Karpas-422 (cell line): Measurements from ENCODE around the gene INTS6. TPM values are rescaled to one million over a fixed set of nuclear protein-coding genes. Genes with fewer than 3 reads are reported as not detected.

Experiments
- DNase-seq: peaks from one replicate; pipeline ENCODE4 v3.0.0-alpha.2; 2015
- H2AFZ ChIP-seq: fragments of 200-600 bp; sonication (generic); 2 replicates; pipeline ENCODE4 v1.6.1; 2014; ENCODE audit warnings: antibody characterized with exemption, low read length, mixed read lengths
- H3K27ac ChIP-seq: fragments of 200-600 bp; sonication (generic); 2 replicates; pipeline ENCODE4 v1.5.1; 2014; ENCODE audit warnings: mild to moderate bottlenecking, low read length, moderate library complexity
- H3K27me3 ChIP-seq: fragments of 200-600 bp; sonication (generic); 2 replicates; pipeline ENCODE4 v1.6.1; 2014; ENCODE audit warnings: low read length, mixed read lengths
- H3K36me3 ChIP-seq: fragments of 200-600 bp; sonication (generic); 2 replicates; pipeline ENCODE4 v1.6.1; 2014; ENCODE audit warnings: low read length, mixed read lengths; ENCODE audit not compliant: insufficient read depth
- H3K4me1 ChIP-seq: fragments of 200-600 bp; sonication (generic); 2 replicates; pipeline ENCODE4 v1.6.1; 2014; ENCODE audit warnings: mild to moderate bottlenecking, low read length, mixed read lengths
- H3K4me2 ChIP-seq: fragments of 200-600 bp; sonication (generic); 2 replicates; pipeline ENCODE4 v1.6.1; 2014; ENCODE audit warnings: low read length, low read depth, mild to moderate bottlenecking; ENCODE audit not compliant: poor library complexity, severe bottlenecking
- H3K4me3 ChIP-seq: fragments of 200-600 bp; sonication (generic); 2 replicates; pipeline ENCODE4 v1.5.1; 2014; ENCODE audit warnings: mild to moderate bottlenecking, antibody characterized with exemption, low read length, mixed read lengths
- H3K79me2 ChIP-seq: fragments of 200-600 bp; sonication (generic); 2 replicates; pipeline ENCODE4 v1.6.1; 2014; ENCODE audit warnings: mild to moderate bottlenecking, low read length, mixed read lengths
- H3K9ac ChIP-seq: fragments of 200-600 bp; sonication (generic); 2 replicates; pipeline ENCODE4 v1.6.0; 2014; ENCODE audit warnings: low read length
- H3K9me2 ChIP-seq: fragments of 200-600 bp; sonication (generic), shearing (Covaris generic); replicated peaks from 2 replicates; pipeline ENCODE4 v1.6.0; 2014; ENCODE audit warnings: mild to moderate bottlenecking, low read length, moderate library complexity; ENCODE audit not compliant: insufficient read depth
- H3K9me3 ChIP-seq: fragments of 300-700, 200-600 bp; sonication (generic); 2 replicates; pipeline ENCODE4 v1.6.1; 2014; ENCODE audit warnings: low read length, mixed read lengths
- H4K20me1 ChIP-seq: fragments of 200-600 bp; sonication (generic); 2 replicates; pipeline ENCODE4 v1.6.1; 2014; ENCODE audit warnings: mild to moderate bottlenecking, antibody characterized with exemption, low read length, low read depth; ENCODE audit not compliant: insufficient read depth
- total RNA-seq: library from RNA; depleted of rRNA; stranded (reverse); fragments of >200 nt; shearing (Covaris generic); gene quantifications from 2 replicates; pipeline ENCODE4 v1.2.3, GENCODE V29; 2014; ENCODE audit warnings: low replicate concordance

The INTS6 gene
- total RNA-seq, 1 experiment from 2014 or later: 86.2 TPM

GRCh38 chr13:51342706-51343105 is 110.1 kb downstream of the INTS6 start:
- peaks cover 6% of the 10 kb centered on the region; the same call in 1 of the 2 replicates for H3K4me1 ChIP-seq
- H3K27me3 ChIP-seq: no peaks in the 10 kb centered on the region
- H3K4me2 ChIP-seq: no peak overlapping the region
- H3K79me2 ChIP-seq: no peaks in the 10 kb centered on the region
- H3K9me2 ChIP-seq: no peaks in the 10 kb centered on the region
- no peaks in the 10 kb centered on the region for H3K9me3 ChIP-seq
- H2AFZ ChIP-seq: no peak overlapping the region
- no peak overlapping the region for H3K9ac ChIP-seq
- DNase-seq: no peak
- no peak overlapping the region for H3K4me3 ChIP-seq
- no peak overlapping the region for H3K27ac ChIP-seq
- no peaks in the 10 kb centered on the region for H4K20me1 ChIP-seq
- H3K36me3 ChIP-seq: no peaks in the 10 kb centered on the region

GRCh38 chr13:51341791-51342190 is 111.0 kb downstream of the INTS6 start:
- H3K9me2 ChIP-seq: no peaks in the 10 kb centered on the region
- no peak overlapping the region for H2AFZ ChIP-seq
- no peak overlapping the region for H3K4me2 ChIP-seq
- no peaks in the 10 kb centered on the region for H3K27me3 ChIP-seq
- H3K9ac ChIP-seq: no peak overlapping the region
- H3K4me1 ChIP-seq: peaks cover 6% of the 10 kb centered on the region; the same call in 1 of the 2 replicates
- H3K9me3 ChIP-seq: no peaks in the 10 kb centered on the region
- H3K27ac ChIP-seq: no peak overlapping the region
- DNase-seq: no peak
- H3K36me3 ChIP-seq: no peaks in the 10 kb centered on the region
- no peaks in the 10 kb centered on the region for H4K20me1 ChIP-seq
- H3K4me3 ChIP-seq: no peak overlapping the region
- no peaks in the 10 kb centered on the region for H3K79me2 ChIP-seq

- H3K79me2 ChIP-seq: no peaks in the 10 kb centered on the region
- no peak for DNase-seq
- H3K4me1 ChIP-seq: peaks cover 6% of the 10 kb centered on the region; the same call in 1 of the 2 replicates
- no peak overlapping the region for H3K27ac ChIP-seq
- no peak overlapping the region for H3K9ac ChIP-seq
- no peaks in the 10 kb centered on the region for H4K20me1 ChIP-seq
- H3K36me3 ChIP-seq: no peaks in the 10 kb centered on the region
- no peaks in the 10 kb centered on the region for H3K27me3 ChIP-seq
- H3K4me3 ChIP-seq: no peak overlapping the region
- no peaks in the 10 kb centered on the region for H3K9me2 ChIP-seq
- H2AFZ ChIP-seq: no peak overlapping the region
- no peak overlapping the region for H3K4me2 ChIP-seq
- no peaks in the 10 kb centered on the region for H3K9me3 ChIP-seq
Observed at GRCh38 chr13:51341232-51341631, 111.6 kb downstream of the INTS6 start.

GRCh38 chr13:51339952-51340732 is 112.7 kb downstream of the INTS6 start:
- H4K20me1 ChIP-seq: no peaks in the 10 kb centered on the region
- H2AFZ ChIP-seq: no peak overlapping the region
- H3K27ac ChIP-seq: no peak overlapping the region
- no peak for DNase-seq
- no peaks in the 10 kb centered on the region for H3K36me3 ChIP-seq
- H3K9me2 ChIP-seq: no peaks in the 10 kb centered on the region
- H3K4me3 ChIP-seq: no peak overlapping the region
- no peaks in the 10 kb centered on the region for H3K9me3 ChIP-seq
- H3K9ac ChIP-seq: no peak overlapping the region
- H3K4me1 ChIP-seq: peaks cover 6% of the 10 kb centered on the region; the same call in 1 of the 2 replicates
- no peak overlapping the region for H3K4me2 ChIP-seq
- H3K79me2 ChIP-seq: no peaks in the 10 kb centered on the region
- no peaks in the 10 kb centered on the region for H3K27me3 ChIP-seq

GRCh38 chr13:51339354-51339753 is 113.5 kb downstream of the INTS6 start, which contains the start of gene SERPINE3:
TSS of gene SERPINE3 (plus strand) at chr13:51339691. CDS start at chr13:51341092, 1,401 bp downstream.
- Histone ChIP-seq H3K9me2 (no peaks in the 10 kb centered on the region), H3K36me3 (no peaks in the 10 kb centered on the region), H3K9me3 (no peaks in the 10 kb centered on the region), H3K4me3 (no peak within 1 kb of the TSS), H3K4me2 (no peak within 1 kb of the TSS), H2AFZ (no peak within 1 kb of the TSS), H3K27me3 (no peaks in the 10 kb centered on the region), H4K20me1 (no peaks in the 10 kb centered on the region), H3K4me1 (peaks cover 6% of the 10 kb centered on the region; the same call in 1 of the 2 replicates), H3K9ac (no peak within 1 kb of the TSS), H3K27ac (no peak within 1 kb of the TSS), H3K79me2 (no peaks in the 10 kb centered on the region)
- DNase-seq: no peak

GRCh38 chr13:51336746-51337145 is 116.1 kb downstream of the INTS6 start:
- Histone ChIP-seq H3K4me2 (no peak overlapping the region), H3K27me3 (no peaks in the 10 kb centered on the region), H2AFZ (no peak overlapping the region), H3K79me2 (no peaks in the 10 kb centered on the region), H3K9me2 (no peaks in the 10 kb centered on the region), H3K4me1 (peaks cover 8% of the 10 kb centered on the region), H4K20me1 (no peaks in the 10 kb centered on the region), H3K9ac (no peak overlapping the region), H3K4me3 (no peak overlapping the region), H3K9me3 (no peaks in the 10 kb centered on the region), H3K36me3 (no peaks in the 10 kb centered on the region), H3K27ac (no peak overlapping the region)
- DNase-seq: no peak

- DNase-seq: no peak
- no peak overlapping the region for H3K27ac ChIP-seq
- H2AFZ ChIP-seq: no peak overlapping the region
Observed at GRCh38 chr13:51333826-51334225, 119.0 kb downstream of the INTS6 start.

GRCh38 chr13:51333421-51333820 is 119.4 kb downstream of the INTS6 start:
- H3K27ac ChIP-seq: no peak overlapping the region
- no peaks in the 10 kb centered on the region for H4K20me1 ChIP-seq
- H3K36me3 ChIP-seq: no peaks in the 10 kb centered on the region
- H3K9me2 ChIP-seq: no peaks in the 10 kb centered on the region
- peaks cover 17% of the 10 kb centered on the region for H3K4me1 ChIP-seq
- H3K4me3 ChIP-seq: no peak overlapping the region
- no peak overlapping the region for H3K4me2 ChIP-seq
- H3K79me2 ChIP-seq: no peaks in the 10 kb centered on the region
- no peak for DNase-seq
- no peak overlapping the region for H2AFZ ChIP-seq
- H3K9me3 ChIP-seq: no peaks in the 10 kb centered on the region
- H3K27me3 ChIP-seq: no peaks in the 10 kb centered on the region
- H3K9ac ChIP-seq: no peak overlapping the region

More at GRCh38 chr13:51333826-51334225, 119.0 kb downstream of the INTS6 start:
- Histone ChIP-seq H3K9me3 (no peaks in the 10 kb centered on the region), H3K9ac (no peak overlapping the region), H3K4me2 (no peak overlapping the region), H3K79me2 (no peaks in the 10 kb centered on the region), H3K4me3 (no peak overlapping the region), H4K20me1 (no peaks in the 10 kb centered on the region), H3K27me3 (no peaks in the 10 kb centered on the region), H3K36me3 (no peaks in the 10 kb centered on the region), H3K9me2 (no peaks in the 10 kb centered on the region), H3K4me1 (peaks cover 17% of the 10 kb centered on the region)
